HCT116 (cell line): ENCODE data around the gene OOSP1. TPM values are rescaled to one million over a fixed set of nuclear protein-coding genes. Genes with fewer than 3 reads are reported as not detected.

Experiments used
- ATAC-seq: fragments of 200-7000 bp; cut with Tn5 transposase; 2 replicates; pipeline ENCODE4 v1.9.1; 2020; ENCODE audit warnings: mild to moderate bottlenecking, moderate library complexity
- BruUV-seq: library from RNA; stranded (reverse); fragments of 400-500 nt; replicated peaks from 2 replicates; lab custom pipeline; 2021; lab: Mats Ljungman, UMichigan
- CTCF ChIA-PET: fragments of 300-600 bp; sonication (Branson Sonifier 250); formaldehyde crosslinking; loops from one replicate; lab custom pipeline; 2021; ENCODE audit warnings: antibody characterized with exemption; lab: Charles Lee
- POLR2A ChIA-PET: fragments of 300-600, 350-600 bp; sonication (Branson Sonifier 250); formaldehyde crosslinking; loops from one replicate; lab custom pipeline; 2021; ENCODE audit warnings: antibody characterized with exemption; lab: Charles Lee
- RAD21 ChIA-PET, 2 experiments: fragments of 300-600 bp; sonication (Branson Sonifier 250); formaldehyde crosslinking; loops; one replicate each; lab custom pipeline; 2023; ENCODE audit warnings: low total read pairs in 2 of 2; ENCODE audit not compliant: uncharacterized antibody in 2 of 2, unreplicated experiment in 2 of 2, low non-redundant PET in 1 of 2; lab: Charles Lee
- DNase-seq: peaks from one replicate; pipeline ENCODE4 v3.0.0-alpha.2; 2010; ENCODE audit warnings: low read depth, low spot score
- H2AFZ ChIP-seq: fragments of 200-600 bp; shearing (Covaris generic), sonication (generic); 2 replicates; pipeline ENCODE4 v1.6.1; 2017; ENCODE audit warnings: low read depth, mixed run types, mixed read lengths, antibody characterized with exemption, low read length; ENCODE audit not compliant: poor library complexity, severe bottlenecking
- H3K27ac ChIP-seq: 2 replicates; pipeline ENCODE4 v1.5.1; 2012; ENCODE audit warnings: low read depth, low read length
- H3K27me3 ChIP-seq: fragments of 200-600 bp; sonication (generic); 2 replicates; pipeline ENCODE4 v1.6.1; 2016; ENCODE audit warnings: mixed run types, low read length, mixed read lengths; ENCODE audit not compliant: insufficient read depth
- H3K36me3 ChIP-seq, 2 experiments: fragments of 200-500 bp in 1 of 2; fragments of 200-600 bp in 1 of 2; sonication (Bioruptor generic) in 1 of 2; sonication (generic) in 1 of 2; 2 replicates each; pipeline versions ENCODE4 v1.5.1 to v1.6.1; 2014 to 2016; ENCODE audit warnings: low read length in 2 of 2, inconsistent platforms in 1 of 2, mixed read lengths in 1 of 2, mixed run types in 1 of 2; ENCODE audit not compliant: insufficient read depth in 2 of 2, control insufficient read depth in 1 of 2
- H3K4me1 ChIP-seq, 2 experiments: fragments of 200-600 bp in 1 of 2; sonication (generic) in 1 of 2; 2 replicates each; pipeline versions ENCODE4 v1.5.1 to v1.6.1; 2012 to 2017; ENCODE audit warnings: low read length in 2 of 2, inconsistent platforms in 1 of 2, mild to moderate bottlenecking in 1 of 2, mixed read lengths in 1 of 2, mixed run types in 1 of 2, moderate library complexity in 1 of 2; ENCODE audit not compliant: insufficient read depth in 2 of 2, control insufficient read depth in 1 of 2
- H3K4me2 ChIP-seq: fragments of 200-600 bp; sonication (generic); 2 replicates; pipeline ENCODE4 v1.6.1; 2017; ENCODE audit warnings: mixed run types, low read length, mixed read lengths
- H3K4me3 ChIP-seq, 2 experiments: fragments of 200-600 bp in 1 of 2; sonication (generic) in 1 of 2; replicated peaks in 1 of 2; 2 replicates each; pipeline ENCODE4 v1.5.1; 2011 to 2016; ENCODE audit warnings: low read length in 2 of 2, control low read depth in 1 of 2, low read depth in 1 of 2, mild to moderate bottlenecking in 1 of 2, mixed read lengths in 1 of 2, mixed run types in 1 of 2
- H3K79me2 ChIP-seq: fragments of 200-600 bp; sonication (generic); 2 replicates; pipeline ENCODE4 v1.6.1; 2017; ENCODE audit warnings: mild to moderate bottlenecking, mixed run types, low read length, moderate library complexity, mixed read lengths; ENCODE audit not compliant: insufficient read depth
- H3K9ac ChIP-seq: fragments of 200-600 bp; sonication (generic); 2 replicates; pipeline ENCODE4 v1.6.1; 2016; ENCODE audit warnings: low read length, mixed read lengths
- H3K9me2 ChIP-seq: fragments of 200-600 bp; sonication (generic), shearing (Covaris generic); 2 replicates; pipeline ENCODE4 v1.6.1; 2017; ENCODE audit warnings: mixed run types, mild to moderate bottlenecking, moderate library complexity; ENCODE audit not compliant: insufficient read depth
- H3K9me3 ChIP-seq, 2 experiments: fragments of 200-500 bp in 1 of 2; fragments of 200-600 bp in 1 of 2; sonication (Bioruptor generic) in 1 of 2; sonication (generic) in 1 of 2; 2 replicates each; pipeline ENCODE4 v1.6.1; 2014 to 2017; ENCODE audit warnings: low read length in 2 of 2, mixed read lengths in 2 of 2, inconsistent platforms in 1 of 2, low read depth in 1 of 2, mild to moderate bottlenecking in 1 of 2, mixed run types in 1 of 2, moderate library complexity in 1 of 2; ENCODE audit not compliant: control insufficient read depth in 1 of 2, insufficient read depth in 1 of 2
- H4K20me1 ChIP-seq: fragments of 200-600 bp; sonication (generic), shearing (Covaris generic); 2 replicates; pipeline ENCODE4 v1.6.1; 2017; ENCODE audit warnings: mixed run types, mild to moderate bottlenecking, moderate library complexity; ENCODE audit not compliant: insufficient read depth
- CBX3 ChIP-seq: IDR thresholded peaks from 2 replicates; pipeline ENCODE4 v1.6.1; 2012; ENCODE audit warnings: low read depth
- CEBPB ChIP-seq: IDR thresholded peaks from 2 replicates; pipeline ENCODE4 v1.6.1; 2012; ENCODE audit warnings: low read depth
- EZH2 ChIP-seq: fragments of 200-600 bp; sonication (generic); IDR thresholded peaks from 2 replicates; pipeline ENCODE4 v1.6.1; 2017; ENCODE audit warnings: antibody characterized with exemption, mixed run types
- FOSL1 ChIP-seq: IDR thresholded peaks from 2 replicates; pipeline ENCODE4 v1.6.1; 2012; ENCODE audit warnings: low read depth
- MAX ChIP-seq: IDR thresholded peaks from 2 replicates; pipeline ENCODE4 v1.6.1; 2012
- RAD21 ChIP-seq: IDR thresholded peaks from 2 replicates; pipeline ENCODE4 v1.6.1; 2012; ENCODE audit warnings: low read depth, mild to moderate bottlenecking
- TCF7L2 ChIP-seq: IDR thresholded peaks from 2 replicates; pipeline ENCODE4 v1.7.0; 2011; ENCODE audit warnings: borderline replicate concordance, inconsistent platforms; ENCODE audit not compliant: insufficient read depth, insufficient read length; ENCODE audit errors: extremely low read depth
- intact Hi-C: fragments of 100-400 bp; cut with micrococcal nuclease; formaldehyde crosslinking; loops from 2 replicates; pipeline ENCODE4 v1.10.0; 2022
- total RNA-seq: library from RNA; stranded (reverse); gene quantifications from one replicate; pipeline ENCODE4 v1.2.1, GENCODE V29; 2021; ENCODE audit not compliant: unreplicated experiment
- TF ChIP-seq, protein P1 (sequence below), 3 experiments: fragments of 200-600 bp in 1 of 3; sonication (generic) in 1 of 3; IDR thresholded peaks in 2 of 3; conservative IDR thresholded peaks in 1 of 3; 2 replicates each; pipeline ENCODE4 v1.5.1; 2012 to 2017; ENCODE audit warnings: low read depth in 2 of 3, low read length in 2 of 3, antibody characterized with exemption in 1 of 3, borderline replicate concordance in 1 of 3, control low read depth in 1 of 3, mild to moderate bottlenecking in 1 of 3, mixed read lengths in 1 of 3, mixed run types in 1 of 3, moderate library complexity in 1 of 3; ENCODE audit not compliant: insufficient read depth in 1 of 3

The OOSP1 gene
- total RNA-seq, 1 experiment from 2014 or later = not detected

GRCh38 chr11:59898650-59899049 is 39.6 kb upstream of the OOSP1 start:
- intact Hi-C loops = no loop called here
- Histone ChIP-seq H3K79me2 (no peaks in the 10 kb centered on the region), H3K4me2 (no peak overlapping the region), H3K27ac (no peak overlapping the region), H3K4me3 (no peak overlapping the region), H4K20me1 (no peaks in the 10 kb centered on the region), H3K4me1 (peaks cover 7 to 20% of the 10 kb centered on the region in 2 experiments; a peak in 3 of 4 replicates), H3K9me2 (no peaks in the 10 kb centered on the region), H2AFZ (no peak overlapping the region), H3K27me3 (no peaks in the 10 kb centered on the region), H3K9me3 (no peaks in the 10 kb centered on the region), H3K9ac (no peak overlapping the region), H3K36me3 (no peaks in the 10 kb centered on the region)
- DNase-seq (no peak), ATAC-seq (no peak)
- TF ChIP-seq FOSL1 = no peak
- POLR2A ChIA-PET = no interaction called here
- RAD21 ChIA-PET = no interaction called here
- CTCF ChIA-PET = no interaction called here
- BruUV-seq = no TSS peak

DNA sequence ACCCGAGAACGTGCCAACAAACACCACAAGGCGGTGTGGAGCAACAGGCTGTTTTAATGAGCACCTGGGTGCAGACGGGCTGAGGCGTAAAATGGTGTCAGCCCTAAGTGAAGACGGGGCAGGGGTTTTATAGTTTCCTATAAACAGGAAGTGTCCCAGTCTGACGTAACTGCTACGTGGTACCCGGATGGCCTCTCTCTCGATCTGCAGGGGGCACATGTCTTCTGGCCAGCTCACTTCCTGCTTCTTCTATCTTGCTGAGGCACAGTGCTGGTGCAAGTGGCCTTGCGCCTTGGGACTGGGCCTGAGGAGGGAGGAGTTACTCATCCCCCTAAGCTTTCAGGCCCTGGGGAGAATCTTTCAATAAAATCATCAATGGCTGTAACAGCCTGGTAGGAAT is 38.7 kb upstream of the OOSP1 start:
- Histone ChIP-seq H3K27me3 (no peaks in the 10 kb centered on the region), H3K9me3 (no peaks in the 10 kb centered on the region), H3K4me1 (peaks cover 7 to 20% of the 10 kb centered on the region in 2 experiments; a peak in 3 of 4 replicates), H3K27ac (no peak overlapping the region), H3K79me2 (no peaks in the 10 kb centered on the region), H3K9me2 (no peaks in the 10 kb centered on the region), H3K9ac (no peak overlapping the region), H3K36me3 (no peaks in the 10 kb centered on the region), H3K4me3 (no peak overlapping the region), H4K20me1 (no peaks in the 10 kb centered on the region), H2AFZ (peak overlapping the region; percentile 48), H3K4me2 (no peak overlapping the region)
- intact Hi-C loops = no loop called here
- RAD21 ChIA-PET = no interaction called here
- no TSS peak for BruUV-seq
- POLR2A ChIA-PET = no interaction called here
- TF ChIP-seq MAX (no peak), TCF7L2 (no peak), RAD21 (no peak), EZH2 (no peak), CBX3 (no peak), CEBPB (no peak)
- TF ChIP-seq, protein P1, sequence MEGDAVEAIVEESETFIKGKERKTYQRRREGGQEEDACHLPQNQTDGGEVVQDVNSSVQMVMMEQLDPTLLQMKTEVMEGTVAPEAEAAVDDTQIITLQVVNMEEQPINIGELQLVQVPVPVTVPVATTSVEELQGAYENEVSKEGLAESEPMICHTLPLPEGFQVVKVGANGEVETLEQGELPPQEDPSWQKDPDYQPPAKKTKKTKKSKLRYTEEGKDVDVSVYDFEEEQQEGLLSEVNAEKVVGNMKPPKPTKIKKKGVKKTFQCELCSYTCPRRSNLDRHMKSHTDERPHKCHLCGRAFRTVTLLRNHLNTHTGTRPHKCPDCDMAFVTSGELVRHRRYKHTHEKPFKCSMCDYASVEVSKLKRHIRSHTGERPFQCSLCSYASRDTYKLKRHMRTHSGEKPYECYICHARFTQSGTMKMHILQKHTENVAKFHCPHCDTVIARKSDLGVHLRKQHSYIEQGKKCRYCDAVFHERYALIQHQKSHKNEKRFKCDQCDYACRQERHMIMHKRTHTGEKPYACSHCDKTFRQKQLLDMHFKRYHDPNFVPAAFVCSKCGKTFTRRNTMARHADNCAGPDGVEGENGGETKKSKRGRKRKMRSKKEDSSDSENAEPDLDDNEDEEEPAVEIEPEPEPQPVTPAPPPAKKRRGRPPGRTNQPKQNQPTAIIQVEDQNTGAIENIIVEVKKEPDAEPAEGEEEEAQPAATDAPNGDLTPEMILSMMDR (IDR thresholded peaks at IDR 0.05 in 2 of 3, conservative IDR thresholded peaks at IDR 0.05 in 1 of 3; ENCODE audit: borderline replicate concordance in 1 of 3, insufficient read depth in 1 of 3, low read depth in 2 of 3, low read length in 2 of 3) = no peak
- peak; percentile 59 for ATAC-seq
- no peak for DNase-seq
- CTCF ChIA-PET = no interaction called here
